PC-3 (cell line): ENCODE data around the gene HNRNPF.

Source experiments
- EZH2 ChIP-seq: fragments of 300-600 bp; sonication (generic); IDR thresholded peaks from one replicate; pipeline ENCODE4 v1.6.1; 2017; ENCODE audit warnings: antibody characterized with exemption, mild to moderate bottlenecking, low read length; ENCODE audit not compliant: unreplicated experiment
- EZH2phosphoT487 ChIP-seq: fragments of 300-600 bp; sonication (generic); IDR thresholded peaks from 2 replicates; pipeline ENCODE4 v1.6.1; 2018; ENCODE audit warnings: mild to moderate bottlenecking, antibody characterized with exemption, low read length, borderline replicate concordance
- TF ChIP-seq, protein P1 (sequence below): fragments of 300-600 bp; sonication (generic); conservative IDR thresholded peaks from 2 replicates; pipeline ENCODE4 v1.5.1; 2017; ENCODE audit warnings: antibody characterized with exemption, low read depth, mild to moderate bottlenecking, low read length

DNA sequence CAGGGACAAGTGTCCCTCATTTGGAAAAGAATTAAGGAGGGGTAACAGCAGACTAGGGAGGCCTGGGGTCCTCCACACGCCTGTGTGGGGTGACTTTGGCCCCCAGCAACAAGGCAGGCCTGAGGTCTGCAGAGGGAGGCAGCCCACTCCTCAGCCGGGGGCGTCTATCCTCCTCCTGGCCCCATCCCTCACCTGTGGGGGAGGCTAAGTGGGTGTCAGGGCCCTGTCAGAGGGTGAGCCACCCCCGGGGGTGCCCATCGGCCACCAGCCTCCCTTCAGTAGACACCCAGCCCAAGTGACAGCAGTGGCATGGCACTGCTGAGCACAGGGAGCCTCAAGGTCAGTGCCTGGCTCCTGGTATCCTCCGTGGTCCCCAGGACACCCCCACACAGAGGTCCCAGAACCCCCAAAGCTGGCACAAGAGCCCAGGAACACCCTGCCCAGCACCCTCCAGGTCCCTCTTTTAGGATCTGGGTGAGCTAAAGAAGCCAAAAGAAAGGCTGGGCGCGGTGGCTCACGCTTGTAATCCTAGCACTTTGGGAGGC lies 38.2 kb downstream of the HNRNPF start:
- no peak for TF ChIP-seq EZH2phosphoT487
- TF ChIP-seq, protein P1, sequence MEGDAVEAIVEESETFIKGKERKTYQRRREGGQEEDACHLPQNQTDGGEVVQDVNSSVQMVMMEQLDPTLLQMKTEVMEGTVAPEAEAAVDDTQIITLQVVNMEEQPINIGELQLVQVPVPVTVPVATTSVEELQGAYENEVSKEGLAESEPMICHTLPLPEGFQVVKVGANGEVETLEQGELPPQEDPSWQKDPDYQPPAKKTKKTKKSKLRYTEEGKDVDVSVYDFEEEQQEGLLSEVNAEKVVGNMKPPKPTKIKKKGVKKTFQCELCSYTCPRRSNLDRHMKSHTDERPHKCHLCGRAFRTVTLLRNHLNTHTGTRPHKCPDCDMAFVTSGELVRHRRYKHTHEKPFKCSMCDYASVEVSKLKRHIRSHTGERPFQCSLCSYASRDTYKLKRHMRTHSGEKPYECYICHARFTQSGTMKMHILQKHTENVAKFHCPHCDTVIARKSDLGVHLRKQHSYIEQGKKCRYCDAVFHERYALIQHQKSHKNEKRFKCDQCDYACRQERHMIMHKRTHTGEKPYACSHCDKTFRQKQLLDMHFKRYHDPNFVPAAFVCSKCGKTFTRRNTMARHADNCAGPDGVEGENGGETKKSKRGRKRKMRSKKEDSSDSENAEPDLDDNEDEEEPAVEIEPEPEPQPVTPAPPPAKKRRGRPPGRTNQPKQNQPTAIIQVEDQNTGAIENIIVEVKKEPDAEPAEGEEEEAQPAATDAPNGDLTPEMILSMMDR = no peak
- TF ChIP-seq EZH2 = no peak
